ENCODE measurements around the gene CARS2.

- no peak for TF ChIP-seq CTCF (IDR thresholded peaks at IDR 0.05; ENCODE audit: insufficient read depth, low read length, poor library complexity, severe bottlenecking)
- TF ChIP-seq EZH2phosphoT487 (conservative IDR thresholded peaks at IDR 0.05; ENCODE audit: low read length): no peak
These were observed 3.1 kb downstream of the CARS2 start for GRCh38 chr13:110702591-110703526.
